IPS-18c (cell line): ENCODE measurements around the gene ZCCHC10.
A peak's percentile ranks its signal among the peaks of the same experiment; 100 is the strongest.
"Not testable (repeated sequence)": the region's sequence is repeated elsewhere in the genome, so short reads cannot be mapped to it uniquely, and the experiment has no call there.

ENCODE experiments used
- H3K4me3 ChIP-seq: 2 replicates; pipeline ENCODE4 v1.7.0; 2013; ENCODE audit warnings: low read depth, mild to moderate bottlenecking, low read length, moderate library complexity; ENCODE audit not compliant: insufficient read depth
- H3K9me3 ChIP-seq: one replicate; pipeline ENCODE4 v1.6.1; 2013; ENCODE audit warnings: mild to moderate bottlenecking, low read length, moderate library complexity; ENCODE audit not compliant: control insufficient read depth, insufficient read depth

The ZCCHC10 gene

DNA sequence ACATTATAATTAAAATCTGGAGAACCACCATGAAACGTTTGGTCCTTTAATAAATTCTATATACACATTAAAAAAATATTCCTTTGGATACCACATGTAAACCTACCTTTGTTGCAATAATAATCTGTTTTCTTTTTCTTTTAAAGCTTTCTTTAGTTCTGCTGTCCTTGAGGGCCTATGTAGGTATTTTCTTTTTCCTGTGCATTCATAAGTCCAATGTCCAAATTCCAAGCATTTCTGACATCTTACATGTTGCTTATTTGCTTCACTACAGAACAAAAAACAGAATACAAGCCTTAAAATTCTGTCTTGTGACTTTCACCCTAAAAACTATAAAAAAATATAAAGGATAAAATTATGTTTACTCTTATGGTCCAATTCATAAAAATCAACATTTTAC, 19.7 kb downstream of the ZCCHC10 start:
- Histone ChIP-seq H3K4me3 (no peak overlapping the region), H3K9me3 (peaks cover 2% of the 10 kb centered on the region)

- Histone ChIP-seq H3K9me3 (no peaks in the 10 kb centered on the region), H3K4me3 (no peak overlapping the region)
Observed at GRCh38 chr5:132999246-132999645, 27.1 kb downstream of the ZCCHC10 start.

DNA sequence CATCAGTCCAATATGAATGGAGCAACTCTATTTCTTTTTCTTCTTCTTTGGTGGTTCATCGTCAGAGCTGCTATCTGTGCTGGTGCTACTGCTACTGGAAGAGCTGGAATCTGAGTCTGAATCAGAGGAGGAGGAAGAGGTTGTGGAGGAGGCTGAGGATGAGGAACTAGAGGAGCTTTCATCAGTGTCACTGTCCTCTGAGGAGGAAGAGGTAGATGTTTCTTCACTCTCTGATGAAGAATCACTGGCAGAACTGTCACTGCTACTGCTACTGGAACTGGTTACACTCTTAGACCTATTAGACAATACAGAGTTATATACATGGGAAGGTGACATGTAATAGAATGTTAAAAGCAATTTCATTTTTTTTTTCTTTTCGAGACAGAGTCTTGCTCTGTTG, 27.8 kb downstream of the ZCCHC10 start:
- no peak overlapping the region for H3K4me3 ChIP-seq
- H3K9me3 ChIP-seq = no peaks in the 10 kb centered on the region

- H3K4me3 ChIP-seq = no peak overlapping the region
Observed at GRCh38 chr5:132996307-132996706, 30.0 kb downstream of the ZCCHC10 start.

GRCh38 chr5:132987531-132988408, 38.6 kb downstream of the ZCCHC10 start:
- no peak overlapping the region for H3K4me3 ChIP-seq

More at GRCh38 chr5:132996307-132996706, 30.0 kb downstream of the ZCCHC10 start:
- H3K9me3 ChIP-seq = no peaks in the 10 kb centered on the region

GRCh38 chr5:132982971-132983370, 43.4 kb downstream of the ZCCHC10 start:
- H3K9me3 ChIP-seq, H3K4me3 ChIP-seq: not testable (repeated sequence)

More at GRCh38 chr5:132987531-132988408, 38.6 kb downstream of the ZCCHC10 start:
- H3K9me3 ChIP-seq = no peaks in the 10 kb centered on the region

DNA sequence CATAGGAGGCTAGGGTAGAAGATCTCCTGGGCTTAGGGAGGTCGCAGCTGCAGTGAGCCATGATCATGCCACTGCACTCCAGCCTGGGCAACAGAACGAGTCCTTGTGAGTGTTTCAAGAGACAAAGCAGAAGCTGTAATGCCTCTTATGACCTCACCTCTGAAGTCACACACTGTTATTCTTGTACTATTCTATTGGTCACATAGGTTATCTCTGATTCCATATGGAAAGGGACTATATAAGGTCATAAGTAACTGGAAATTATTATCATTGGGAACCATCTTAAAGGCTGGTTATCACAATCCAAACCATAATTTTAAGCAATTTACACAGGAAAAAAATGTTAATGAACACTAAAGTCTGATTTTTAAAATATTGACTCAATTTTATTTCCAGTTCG, 45.1 kb downstream of the ZCCHC10 start:
- Histone ChIP-seq H3K9me3 (no peaks in the 10 kb centered on the region), H3K4me3 (no peak overlapping the region)

- H3K9me3 ChIP-seq = no peaks in the 10 kb centered on the region
- H3K4me3 ChIP-seq = no peak overlapping the region
Observed at GRCh38 chr5:132979976-132980375, 46.4 kb downstream of the ZCCHC10 start.

- Histone ChIP-seq H3K9me3 (no peaks in the 10 kb centered on the region), H3K4me3 (no peak overlapping the region)
Observed at GRCh38 chr5:132979367-132979940, 46.9 kb downstream of the ZCCHC10 start.

- no peaks in the 10 kb centered on the region for H3K9me3 ChIP-seq
Observed at GRCh38 chr5:132976852-132977251, 49.5 kb downstream of the ZCCHC10 start.

DNA sequence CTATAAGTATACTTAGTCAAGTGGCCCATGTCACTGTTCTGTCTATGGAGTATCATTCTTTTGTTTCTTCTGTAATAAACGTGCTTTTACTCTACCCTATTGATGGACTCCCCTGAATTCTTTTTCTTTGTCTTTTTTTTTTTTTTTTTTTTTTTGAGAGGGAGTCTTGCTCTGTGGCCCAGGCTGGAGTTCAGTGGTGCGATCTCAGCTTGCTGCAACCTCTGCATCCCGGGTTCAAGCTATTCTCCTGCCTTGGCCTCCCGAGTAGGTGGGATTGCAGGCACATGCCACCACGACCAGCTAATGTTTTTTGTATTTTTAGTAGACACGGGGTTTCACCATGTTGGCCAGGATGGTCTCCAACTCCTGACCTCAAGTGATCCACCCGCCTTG, 53.9 kb downstream of the ZCCHC10 start:
- H3K9me3 ChIP-seq, H3K4me3 ChIP-seq: not testable (repeated sequence)

More at GRCh38 chr5:132976852-132977251, 49.5 kb downstream of the ZCCHC10 start:
- no peak overlapping the region for H3K4me3 ChIP-seq

DNA sequence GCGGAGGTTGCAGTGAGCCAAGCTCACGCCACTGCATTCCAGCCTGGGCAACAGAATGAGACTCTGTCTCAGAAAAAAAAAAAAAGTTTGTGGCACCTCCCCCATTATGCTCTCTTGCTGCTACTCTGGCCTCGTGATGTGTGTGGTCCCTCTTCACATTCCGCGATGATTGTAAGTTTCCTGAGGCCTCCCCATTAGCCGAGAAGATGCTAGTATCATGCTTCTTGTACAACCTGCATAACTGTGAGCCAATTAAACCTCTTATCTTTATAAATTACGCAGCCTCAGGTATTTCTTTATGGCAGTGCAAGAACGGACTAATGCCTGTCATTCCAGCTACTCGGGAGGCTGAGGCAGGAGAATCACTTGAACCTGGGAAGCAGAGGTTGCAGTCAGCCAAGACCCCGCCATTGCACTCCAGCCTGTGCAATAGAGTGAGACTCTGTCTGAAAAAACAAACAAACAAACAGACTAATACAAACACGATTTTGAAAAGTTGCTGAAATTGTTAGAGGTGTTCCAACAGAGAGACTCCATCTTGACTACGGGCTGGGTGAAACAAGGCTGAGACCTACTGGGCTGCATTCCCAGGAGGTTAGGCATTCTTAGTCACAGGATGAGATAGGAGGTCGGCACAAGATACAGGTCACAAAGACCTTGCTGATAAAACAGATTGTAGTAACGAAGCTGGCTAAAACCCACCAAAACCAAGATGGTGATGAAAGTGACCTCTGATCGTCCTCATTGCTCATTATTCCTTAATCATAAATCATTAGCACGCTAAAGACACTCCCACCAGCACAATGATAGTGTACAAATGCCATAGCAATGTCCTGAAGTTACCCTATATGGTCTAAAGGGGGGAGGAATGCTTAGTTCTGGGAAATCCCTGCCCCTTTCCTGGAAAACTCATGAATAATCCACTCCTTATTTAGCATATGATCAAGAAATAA, 54.6 kb downstream of the ZCCHC10 start:
- Histone ChIP-seq H3K9me3 (no peaks in the 10 kb centered on the region), H3K4me3 (no peak overlapping the region)

- peaks cover 2% of the 10 kb centered on the region for H3K9me3 ChIP-seq
- no peak overlapping the region for H3K4me3 ChIP-seq
Observed at GRCh38 chr5:132965120-132965519, 61.2 kb downstream of the ZCCHC10 start.

GRCh38 chr5:132963171-132964104, 62.9 kb downstream of the ZCCHC10 start, which contains the start of gene AFF4:
Gene AFF4, minus strand, starts transcription at chr5:132963634. Its CDS starts 26,445 bp downstream, at chr5:132937189.
- Histone ChIP-seq H3K9me3 (peaks cover 2% of the 10 kb centered on the region), H3K4me3 (peak within 1 kb of the TSS; percentile 92)

GRCh38 chr5:132962429-132963021, 63.8 kb downstream of the ZCCHC10 start:
- peak overlapping the region; percentile 92 for H3K4me3 ChIP-seq
- H3K9me3 ChIP-seq = peaks cover 2% of the 10 kb centered on the region

- Histone ChIP-seq H3K4me3 (peak overlapping the region; percentile 92), H3K9me3 (peaks cover 2% of the 10 kb centered on the region)
Observed at GRCh38 chr5:132961887-132962286, 64.5 kb downstream of the ZCCHC10 start.
